Epithelial cell of esophagus (primary cell): Measurements from ENCODE around the gene FOXD3.

Experiments used
- DNase-seq: peaks from one replicate; pipeline ENCODE4 v3.0.0; 2010; ENCODE audit warnings: low read depth
- H3K4me3 ChIP-seq: 2 replicates; pipeline ENCODE4 v1.5.1; 2011; ENCODE audit warnings: mild to moderate bottlenecking, low read length, control low read depth
- CTCF ChIP-seq: IDR thresholded peaks from 2 replicates; pipeline ENCODE4 v1.5.1; 2011; ENCODE audit warnings: low read depth, mild to moderate bottlenecking, low read length, control low read depth, inconsistent platforms; ENCODE audit not compliant: insufficient read depth; ENCODE audit errors: missing control alignments

Gene FOXD3

GRCh38 chr1:63316598-63316983 is 5.8 kb upstream of the FOXD3 start:
- DNase-seq, result no peak
- H3K4me3 ChIP-seq, result no peak overlapping the region
- TF ChIP-seq CTCF, result no peak

- peak; percentile 84 for DNase-seq
Measured at GRCh38 chr1:63316984-63317816, 5.2 kb upstream of the FOXD3 start.

GRCh38 chr1:63317817-63318152 is 4.6 kb upstream of the FOXD3 start:
- no peak overlapping the region for H3K4me3 ChIP-seq

More at GRCh38 chr1:63316984-63317816, 5.2 kb upstream of the FOXD3 start:
- peak overlapping the region; percentile 46 for H3K4me3 ChIP-seq
- TF ChIP-seq CTCF, result peak; percentile 67

GRCh38 chr1:63318201-63318979 is 4.0 kb upstream of the FOXD3 start:
- H3K4me3 ChIP-seq, result no peak overlapping the region
- no peak for TF ChIP-seq CTCF
- DNase-seq, result no peak

More at GRCh38 chr1:63317817-63318152, 4.6 kb upstream of the FOXD3 start:
- no peak for TF ChIP-seq CTCF
- no peak for DNase-seq

- DNase-seq, result no peak
- H3K4me3 ChIP-seq, result no peak overlapping the region
- TF ChIP-seq CTCF, result no peak
Measured at GRCh38 chr1:63319046-63320021, 3.0 kb upstream of the FOXD3 start.

GRCh38 chr1:63320022-63320721 is 2.2 kb upstream of the FOXD3 start:
- DNase-seq, result no peak
- no peak for TF ChIP-seq CTCF
- H3K4me3 ChIP-seq, result no peak overlapping the region
